Measurements from ENCODE around the gene TSBP1. TPM values are rescaled to one million over a fixed set of nuclear protein-coding genes. Genes with fewer than 3 reads are reported as not detected.

The TSBP1 gene
- total RNA-seq, 1 experiment from 2014 or later: not detected

DNA sequence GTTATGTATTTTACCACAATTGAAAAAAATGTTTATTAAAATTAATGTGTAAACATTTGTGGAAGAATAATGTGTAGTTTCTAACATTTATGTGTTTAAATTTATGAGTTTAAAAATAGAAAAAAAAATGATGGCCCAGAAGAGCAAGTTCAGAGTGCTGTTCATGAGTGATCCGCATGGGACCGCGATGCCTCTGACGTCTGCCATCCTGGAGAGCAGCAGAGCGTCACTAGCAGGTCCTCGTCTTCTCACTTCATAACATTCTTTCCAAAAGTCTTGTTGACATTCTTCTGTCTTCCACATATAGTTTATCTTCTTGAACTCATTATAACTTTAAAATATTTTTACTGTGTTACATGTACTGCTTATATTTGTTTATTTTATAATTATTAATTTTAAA, 19.8 kb upstream of the TSBP1 start:
- no peak overlapping the region for H3K27ac ChIP-seq (ENCODE audit: low read length)
- no peaks in the 10 kb centered on the region for H3K9me3 ChIP-seq (ENCODE audit: control insufficient read depth, insufficient read depth, low read depth, low read length)
- ChIA-PET CTCF (no interaction called here), POLR2A (no interaction called here)
- ATAC-seq (no peak), DNase-seq (ENCODE audit: low read depth, low spot score) (no peak)
- no TSS peak for BruUV-seq (replicated peaks)
- no peaks in the 10 kb centered on the region for H3K4me1 ChIP-seq (ENCODE audit: control insufficient read depth, insufficient read depth, low read length)
- in situ Hi-C loops (cut with HindIII; ENCODE audit: low pct_unique_long_range_greater_than_20kb, low sequenced_read_pairs) (no loop called here), intact Hi-C loops (cut with micrococcal nuclease; ENCODE audit: unreplicated experiment) (no loop called here)
- TF ChIP-seq SIN3A (IDR thresholded peaks at IDR 0.05; ENCODE audit: borderline replicate concordance, insufficient read depth, low read depth, low read length) (no peak), TCF7L2 (IDR thresholded peaks at IDR 0.05; ENCODE audit: low read depth, low read length) (no peak), POLR2AphosphoS5 (IDR thresholded peaks at IDR 0.05; ENCODE audit: low read depth, low read length) (no peak)
- TF ChIP-seq, protein P1, sequence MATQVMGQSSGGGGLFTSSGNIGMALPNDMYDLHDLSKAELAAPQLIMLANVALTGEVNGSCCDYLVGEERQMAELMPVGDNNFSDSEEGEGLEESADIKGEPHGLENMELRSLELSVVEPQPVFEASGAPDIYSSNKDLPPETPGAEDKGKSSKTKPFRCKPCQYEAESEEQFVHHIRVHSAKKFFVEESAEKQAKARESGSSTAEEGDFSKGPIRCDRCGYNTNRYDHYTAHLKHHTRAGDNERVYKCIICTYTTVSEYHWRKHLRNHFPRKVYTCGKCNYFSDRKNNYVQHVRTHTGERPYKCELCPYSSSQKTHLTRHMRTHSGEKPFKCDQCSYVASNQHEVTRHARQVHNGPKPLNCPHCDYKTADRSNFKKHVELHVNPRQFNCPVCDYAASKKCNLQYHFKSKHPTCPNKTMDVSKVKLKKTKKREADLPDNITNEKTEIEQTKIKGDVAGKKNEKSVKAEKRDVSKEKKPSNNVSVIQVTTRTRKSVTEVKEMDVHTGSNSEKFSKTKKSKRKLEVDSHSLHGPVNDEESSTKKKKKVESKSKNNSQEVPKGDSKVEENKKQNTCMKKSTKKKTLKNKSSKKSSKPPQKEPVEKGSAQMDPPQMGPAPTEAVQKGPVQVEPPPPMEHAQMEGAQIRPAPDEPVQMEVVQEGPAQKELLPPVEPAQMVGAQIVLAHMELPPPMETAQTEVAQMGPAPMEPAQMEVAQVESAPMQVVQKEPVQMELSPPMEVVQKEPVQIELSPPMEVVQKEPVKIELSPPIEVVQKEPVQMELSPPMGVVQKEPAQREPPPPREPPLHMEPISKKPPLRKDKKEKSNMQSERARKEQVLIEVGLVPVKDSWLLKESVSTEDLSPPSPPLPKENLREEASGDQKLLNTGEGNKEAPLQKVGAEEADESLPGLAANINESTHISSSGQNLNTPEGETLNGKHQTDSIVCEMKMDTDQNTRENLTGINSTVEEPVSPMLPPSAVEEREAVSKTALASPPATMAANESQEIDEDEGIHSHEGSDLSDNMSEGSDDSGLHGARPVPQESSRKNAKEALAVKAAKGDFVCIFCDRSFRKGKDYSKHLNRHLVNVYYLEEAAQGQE (IDR thresholded peaks at IDR 0.05; ENCODE audit: insufficient read depth in 1 of 2, low read depth in 2 of 2, low read length in 1 of 2): no peak
- TF ChIP-seq, protein P2, sequence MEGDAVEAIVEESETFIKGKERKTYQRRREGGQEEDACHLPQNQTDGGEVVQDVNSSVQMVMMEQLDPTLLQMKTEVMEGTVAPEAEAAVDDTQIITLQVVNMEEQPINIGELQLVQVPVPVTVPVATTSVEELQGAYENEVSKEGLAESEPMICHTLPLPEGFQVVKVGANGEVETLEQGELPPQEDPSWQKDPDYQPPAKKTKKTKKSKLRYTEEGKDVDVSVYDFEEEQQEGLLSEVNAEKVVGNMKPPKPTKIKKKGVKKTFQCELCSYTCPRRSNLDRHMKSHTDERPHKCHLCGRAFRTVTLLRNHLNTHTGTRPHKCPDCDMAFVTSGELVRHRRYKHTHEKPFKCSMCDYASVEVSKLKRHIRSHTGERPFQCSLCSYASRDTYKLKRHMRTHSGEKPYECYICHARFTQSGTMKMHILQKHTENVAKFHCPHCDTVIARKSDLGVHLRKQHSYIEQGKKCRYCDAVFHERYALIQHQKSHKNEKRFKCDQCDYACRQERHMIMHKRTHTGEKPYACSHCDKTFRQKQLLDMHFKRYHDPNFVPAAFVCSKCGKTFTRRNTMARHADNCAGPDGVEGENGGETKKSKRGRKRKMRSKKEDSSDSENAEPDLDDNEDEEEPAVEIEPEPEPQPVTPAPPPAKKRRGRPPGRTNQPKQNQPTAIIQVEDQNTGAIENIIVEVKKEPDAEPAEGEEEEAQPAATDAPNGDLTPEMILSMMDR (IDR thresholded peaks at IDR 0.05): no peak
- no peaks in the 10 kb centered on the region for H3K27me3 ChIP-seq (ENCODE audit: control insufficient read depth, insufficient read depth, low read length)
- H3K4me3 ChIP-seq (ENCODE audit: low read depth in 2 of 2, low read length in 2 of 2): no peak overlapping the region
- no peaks in the 10 kb centered on the region for H3K36me3 ChIP-seq (ENCODE audit: control insufficient read depth, insufficient read depth, low read length)

DNA sequence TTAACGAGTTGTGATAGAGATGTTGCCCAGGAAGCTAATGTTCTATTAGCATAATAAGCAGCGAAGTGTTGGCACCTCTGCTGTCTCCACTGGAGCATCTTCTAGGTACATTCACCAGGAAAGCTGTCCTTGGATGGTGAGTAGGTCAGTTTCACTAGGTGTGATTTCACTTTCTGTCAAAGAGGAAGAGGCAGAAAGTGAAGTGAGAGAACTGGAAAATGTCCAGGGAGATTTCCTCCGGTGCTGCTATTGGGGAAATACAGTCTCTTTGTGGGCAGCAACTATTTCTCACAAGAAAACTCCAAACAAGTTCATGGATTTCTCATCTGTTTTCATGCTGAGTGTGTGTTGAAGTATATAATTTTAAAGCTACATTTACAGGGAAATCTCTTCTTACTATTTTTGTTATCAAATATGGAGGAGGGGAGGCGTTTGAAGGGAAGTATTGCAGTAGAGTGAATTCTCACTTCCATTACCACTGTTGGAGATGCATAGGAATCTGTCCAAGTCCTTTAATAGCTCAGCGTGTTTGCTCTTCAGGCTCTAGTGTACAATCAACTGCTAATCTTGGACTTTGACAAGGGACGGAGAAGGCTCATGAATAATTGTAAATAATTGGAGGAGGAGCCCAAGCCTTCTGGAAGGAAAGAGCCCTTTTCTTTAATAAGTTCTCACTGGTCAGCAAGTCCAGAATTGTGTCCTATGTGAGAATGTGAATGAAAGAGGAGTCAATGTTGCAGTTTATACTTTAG, 16.1 kb upstream of the TSBP1 start:
- no peaks in the 10 kb centered on the region for H3K36me3 ChIP-seq (ENCODE audit: control insufficient read depth, insufficient read depth, low read length)
- in situ Hi-C loops (cut with HindIII; ENCODE audit: low pct_unique_long_range_greater_than_20kb, low sequenced_read_pairs) (no loop called here), intact Hi-C loops (cut with micrococcal nuclease; ENCODE audit: unreplicated experiment) (no loop called here)
- no peak for ATAC-seq
- no TSS peak for BruUV-seq (replicated peaks)
- no peaks in the 10 kb centered on the region for H3K27me3 ChIP-seq (ENCODE audit: control insufficient read depth, insufficient read depth, low read length)
- TF ChIP-seq TCF7L2 (IDR thresholded peaks at IDR 0.05; ENCODE audit: low read depth, low read length) (no peak), POLR2AphosphoS5 (IDR thresholded peaks at IDR 0.05; ENCODE audit: low read depth, low read length) (no peak), SIN3A (IDR thresholded peaks at IDR 0.05; ENCODE audit: borderline replicate concordance, insufficient read depth, low read depth, low read length) (no peak)
- TF ChIP-seq, protein P2 (IDR thresholded peaks at IDR 0.05): no peak
- TF ChIP-seq, protein P1 (IDR thresholded peaks at IDR 0.05; ENCODE audit: insufficient read depth in 1 of 2, low read depth in 2 of 2, low read length in 1 of 2): no peak
- CTCF ChIA-PET: no interaction called here
- POLR2A ChIA-PET: no interaction called here
- DNase-seq (ENCODE audit: low read depth, low spot score): no peak
- no peaks in the 10 kb centered on the region for H3K4me1 ChIP-seq (ENCODE audit: control insufficient read depth, insufficient read depth, low read length)
- H3K4me3 ChIP-seq (ENCODE audit: low read depth in 2 of 2, low read length in 2 of 2): no peak overlapping the region
- H3K9me3 ChIP-seq (ENCODE audit: control insufficient read depth, insufficient read depth, low read depth, low read length): no peaks in the 10 kb centered on the region
- H3K27ac ChIP-seq (ENCODE audit: low read length): no peak overlapping the region

Data from Panc1 (cell line).